OCI-LY1 (cell line): ENCODE results near the gene POLR2H.

ENCODE experiments used
- CTCF ChIP-seq: fragments of 200-600 bp; sonication (generic), shearing (Covaris generic); IDR thresholded peaks from 2 replicates; pipeline ENCODE4 v1.5.1; 2017; ENCODE audit warnings: mild to moderate bottlenecking, antibody characterized with exemption, low read length, moderate library complexity, mixed read lengths
- EZH2 ChIP-seq: fragments of 200-600 bp; sonication (generic), shearing (Covaris generic); IDR thresholded peaks from 2 replicates; pipeline ENCODE4 v1.8.0; 2017; ENCODE audit warnings: borderline replicate concordance, mixed run types, mild to moderate bottlenecking, antibody characterized with exemption, low read length, moderate library complexity, mixed read lengths

- TF ChIP-seq CTCF: no peak
- TF ChIP-seq EZH2: no peak
Observed at GRCh38 chr3:184389384-184389783, 27.9 kb downstream of the POLR2H start.
